Mucosa of rectum (tissue), 2 donors: ENCODE measurements around the gene MED26.
A peak's percentile ranks its signal among the peaks of the same experiment; 100 is the strongest.

Experiments
- H3K27ac ChIP-seq, 2 donors: one replicate each; pipeline ENCODE4 v1.7.0; 2013; ENCODE audit warnings: inconsistent platforms in 2 of 2, low read depth in 2 of 2, low read length in 2 of 2
- H3K27me3 ChIP-seq, 2 donors: one replicate each; pipeline ENCODE4 v1.7.0; 2013; ENCODE audit warnings: low read length in 2 of 2; ENCODE audit not compliant: control insufficient read depth in 2 of 2, insufficient read depth in 2 of 2
- H3K36me3 ChIP-seq, 2 donors: one replicate each; pipeline ENCODE4 v1.7.0; 2013; ENCODE audit warnings: low read length in 2 of 2; ENCODE audit not compliant: control insufficient read depth in 2 of 2, insufficient read depth in 2 of 2
- H3K4me1 ChIP-seq, 2 donors: one replicate each; pipeline ENCODE4 v1.7.0; 2013; ENCODE audit warnings: low read length in 2 of 2, mild to moderate bottlenecking in 1 of 2; ENCODE audit not compliant: control insufficient read depth in 2 of 2, insufficient read depth in 2 of 2
- H3K4me3 ChIP-seq, 2 donors: one replicate each; pipeline ENCODE4 v1.7.0; 2013; ENCODE audit warnings: low read length in 2 of 2
- H3K9ac ChIP-seq, 2 donors: one replicate each; pipeline ENCODE4 v1.7.0; 2013; ENCODE audit warnings: low read length in 2 of 2, low read depth in 1 of 2, mild to moderate bottlenecking in 1 of 2
- H3K9me3 ChIP-seq, 2 donors: one replicate each; pipeline ENCODE4 v1.7.0; 2013; ENCODE audit warnings: low read length in 2 of 2; ENCODE audit not compliant: control insufficient read depth in 2 of 2
- donor health status: healthy.
- donor health status: Normal muscosa, but diverticular disease.

MED26 gene

DNA sequence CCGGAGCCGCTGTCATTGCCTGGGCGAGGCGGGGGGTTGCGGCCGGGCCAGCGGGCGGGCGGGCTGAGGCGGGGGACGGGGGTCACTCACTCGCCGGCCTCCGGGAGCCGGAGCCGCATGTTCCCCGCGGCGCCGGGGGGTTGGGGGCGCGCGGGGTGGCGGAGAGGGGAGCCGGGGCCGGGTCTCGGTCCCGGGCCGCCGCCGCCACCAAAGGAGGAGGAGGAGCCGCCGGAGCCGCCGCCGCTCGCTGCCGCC, 149 bp downstream of the MED26 start:
- Histone ChIP-seq H3K36me3 (peaks cover 9 to 11% of the 10 kb centered on the region in 2 donors), H3K9me3 (no peaks in the 10 kb centered on the region), H3K27ac (peak overlapping the region; percentile 56 to 67), H3K4me1 (peaks cover 17 to 28% of the 10 kb centered on the region in 2 donors), H3K4me3 (peak overlapping the region; percentile 90 to 91), H3K9ac (peak overlapping the region; percentile 88 to 95), H3K27me3 (no peaks in the 10 kb centered on the region)

DNA sequence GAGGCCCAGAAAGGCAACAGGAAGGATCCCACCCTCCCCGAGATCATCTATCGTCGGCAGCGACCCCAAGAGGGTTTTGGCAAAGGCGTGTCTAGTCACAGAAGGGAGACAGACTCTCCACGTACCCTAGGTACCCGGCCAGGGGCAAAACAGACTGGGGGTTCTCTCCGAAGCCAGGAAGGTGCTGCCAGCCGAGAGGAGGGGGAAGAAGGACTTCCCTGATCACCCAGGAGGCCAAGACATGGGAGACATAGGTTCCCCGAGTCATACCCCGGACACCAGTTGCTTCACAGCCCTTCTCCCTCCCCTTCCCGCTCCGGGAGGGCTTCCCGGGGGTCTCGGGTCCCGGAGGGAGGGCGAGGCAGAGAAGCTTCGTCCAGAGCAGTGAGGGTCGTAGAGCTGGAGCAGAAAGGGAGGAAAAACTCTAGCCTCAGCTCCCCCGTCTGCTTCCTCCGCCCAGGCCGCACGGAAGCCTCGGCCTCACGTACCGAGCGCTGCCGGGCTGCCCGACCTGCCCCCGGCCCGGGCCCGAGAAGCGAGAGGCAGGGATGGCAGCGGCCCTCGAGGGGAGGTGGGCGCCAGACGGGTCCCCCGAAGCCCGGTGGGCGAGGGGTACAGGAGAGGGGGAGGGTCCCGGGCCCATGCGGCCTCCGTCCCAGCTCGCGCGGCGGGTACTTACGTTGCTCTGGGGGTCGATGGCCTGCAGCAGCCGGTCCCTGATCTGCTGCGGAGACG, 644 bp downstream of the MED26 start:
- Histone ChIP-seq H3K9me3 (no peaks in the 10 kb centered on the region), H3K4me3 (peak overlapping the region; percentile 90 to 91), H3K4me1 (peaks cover 17 to 28% of the 10 kb centered on the region in 2 donors), H3K36me3 (peaks cover 5 to 10% of the 10 kb centered on the region in 2 donors), H3K27me3 (no peaks in the 10 kb centered on the region), H3K27ac (peak overlapping the region; percentile 56 to 67), H3K9ac (peak overlapping the region; percentile 88 to 95)

GRCh38 chr19:16626796-16627192, 1.2 kb downstream of the MED26 start:
- H3K27ac ChIP-seq, result peak overlapping the region in 1 of 2 donors; percentile 43
- H3K9ac ChIP-seq, result peak overlapping the region; percentile 88 to 95
- peaks cover 17 to 28% of the 10 kb centered on the region in 2 donors for H3K4me1 ChIP-seq
- H3K9me3 ChIP-seq, result no peaks in the 10 kb centered on the region
- H3K27me3 ChIP-seq, result no peaks in the 10 kb centered on the region
- peak overlapping the region; percentile 90 to 91 for H3K4me3 ChIP-seq
- H3K36me3 ChIP-seq, result peaks cover 5 to 10% of the 10 kb centered on the region in 2 donors

- Histone ChIP-seq H3K4me3 (no peak overlapping the region), H3K27ac (no peak overlapping the region), H3K27me3 (no peaks in the 10 kb centered on the region), H3K4me1 (peaks cover 23 to 28% of the 10 kb centered on the region in 2 donors), H3K9ac (no peak overlapping the region), H3K36me3 (peaks cover 3 to 5% of the 10 kb centered on the region in 2 donors), H3K9me3 (no peaks in the 10 kb centered on the region)
These were observed 2.6 kb downstream of the MED26 start for GRCh38 chr19:16625163-16625958.

GRCh38 chr19:16624236-16624635, 3.8 kb downstream of the MED26 start:
- Histone ChIP-seq H3K4me1 (peaks cover 16 to 22% of the 10 kb centered on the region in 2 donors), H3K4me3 (no peak overlapping the region), H3K36me3 (peaks cover 3 to 5% of the 10 kb centered on the region in 2 donors), H3K9me3 (no peaks in the 10 kb centered on the region), H3K9ac (no peak overlapping the region), H3K27me3 (no peaks in the 10 kb centered on the region), H3K27ac (no peak overlapping the region)

DNA sequence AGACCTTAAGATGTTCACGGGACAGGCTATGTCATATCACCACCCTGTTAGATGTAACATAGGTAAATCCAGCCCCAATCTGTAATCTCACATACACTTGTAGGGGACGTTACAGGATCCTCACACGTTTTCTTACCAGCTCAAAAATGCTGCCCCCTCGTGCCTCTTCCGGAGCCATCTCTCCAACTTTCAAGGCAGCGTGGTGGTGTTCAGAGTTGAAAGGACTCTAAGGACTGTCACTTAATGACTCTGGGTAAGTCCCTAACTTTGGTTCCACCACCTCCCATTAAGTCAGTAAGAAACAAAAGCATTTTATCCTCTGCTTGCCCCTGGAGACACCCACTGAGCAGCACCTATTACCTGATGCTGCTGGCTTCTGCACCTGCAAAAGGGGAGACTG, 4.4 kb downstream of the MED26 start:
- H3K4me3 ChIP-seq, result no peak overlapping the region
- no peaks in the 10 kb centered on the region for H3K27me3 ChIP-seq
- H3K27ac ChIP-seq, result no peak overlapping the region
- no peaks in the 10 kb centered on the region for H3K9me3 ChIP-seq
- H3K4me1 ChIP-seq, result peaks cover 12 to 16% of the 10 kb centered on the region in 2 donors
- H3K36me3 ChIP-seq, result peaks cover 3 to 5% of the 10 kb centered on the region in 2 donors
- no peak overlapping the region for H3K9ac ChIP-seq

DNA sequence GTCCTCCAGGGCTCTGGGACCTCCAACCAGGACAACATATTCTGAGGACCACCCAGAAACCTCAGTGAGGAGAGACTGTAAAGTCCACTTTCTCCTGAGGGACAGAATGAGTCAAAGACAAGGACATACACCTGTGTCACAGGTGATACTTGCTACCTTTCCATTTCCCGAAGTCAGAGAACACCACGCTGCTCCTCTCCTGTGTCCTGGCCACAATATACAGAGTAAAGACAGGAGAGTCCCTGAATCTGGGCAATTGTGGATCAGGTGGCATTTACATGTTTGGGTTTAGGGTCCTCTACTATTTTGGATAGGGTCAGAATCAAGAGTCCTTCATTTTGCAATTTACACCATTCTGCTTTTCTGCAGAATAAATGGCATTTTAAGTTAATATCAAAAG, 4.9 kb downstream of the MED26 start:
- Histone ChIP-seq H3K4me3 (no peak overlapping the region), H3K4me1 (peaks cover 12 to 16% of the 10 kb centered on the region in 2 donors), H3K9ac (no peak overlapping the region), H3K27me3 (no peaks in the 10 kb centered on the region), H3K27ac (no peak overlapping the region), H3K36me3 (peaks cover 3 to 5% of the 10 kb centered on the region in 2 donors), H3K9me3 (no peaks in the 10 kb centered on the region)

DNA sequence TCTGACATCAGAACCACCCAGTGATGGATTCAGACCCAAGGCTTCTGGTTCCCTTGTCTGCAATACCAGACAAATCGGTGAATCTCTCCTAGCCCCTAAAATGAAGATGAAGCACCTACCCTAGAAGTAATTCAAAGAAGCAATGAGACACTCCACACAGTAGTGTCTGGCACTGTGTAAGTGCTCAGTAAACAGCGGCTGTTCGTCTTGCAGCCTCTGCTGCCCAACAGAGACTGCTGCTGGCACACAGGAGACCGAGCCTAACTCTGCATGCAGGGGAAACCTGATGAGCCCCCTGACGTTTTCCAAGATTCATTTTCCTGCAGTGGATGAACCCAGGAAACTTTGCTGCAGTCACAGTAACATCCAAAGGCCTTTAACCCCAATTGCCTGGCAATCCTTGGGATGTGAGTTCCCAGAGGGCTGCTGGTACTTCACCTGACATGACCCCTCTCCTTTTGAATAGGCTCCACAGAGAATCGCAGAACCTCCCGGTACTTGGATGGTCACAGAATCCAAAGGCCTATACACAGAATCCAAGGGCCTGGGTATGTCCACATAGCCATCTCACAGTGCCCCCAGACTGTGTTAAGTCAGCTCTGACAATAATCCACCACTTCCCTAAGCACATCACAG, 6.7 kb downstream of the MED26 start:
- Histone ChIP-seq H3K9ac (no peak overlapping the region), H3K27me3 (no peaks in the 10 kb centered on the region), H3K27ac (no peak overlapping the region), H3K9me3 (no peaks in the 10 kb centered on the region), H3K4me3 (no peak overlapping the region), H3K36me3 (peaks cover 3 to 5% of the 10 kb centered on the region in 2 donors), H3K4me1 (peaks cover 7 to 8% of the 10 kb centered on the region in 2 donors)

GRCh38 chr19:16620584-16620983, 7.4 kb downstream of the MED26 start:
- no peaks in the 10 kb centered on the region for H3K27me3 ChIP-seq
- H3K36me3 ChIP-seq, result peaks cover 1 to 5% of the 10 kb centered on the region in 2 donors
- H3K27ac ChIP-seq, result no peak overlapping the region
- no peaks in the 10 kb centered on the region for H3K9me3 ChIP-seq
- H3K9ac ChIP-seq, result no peak overlapping the region
- no peak overlapping the region for H3K4me3 ChIP-seq
- H3K4me1 ChIP-seq, result peaks cover 5 to 7% of the 10 kb centered on the region in 2 donors

GRCh38 chr19:16620018-16620417, 8.0 kb downstream of the MED26 start:
- Histone ChIP-seq H3K9ac (no peak overlapping the region), H3K4me3 (no peak overlapping the region), H3K27me3 (no peaks in the 10 kb centered on the region), H3K9me3 (no peaks in the 10 kb centered on the region), H3K4me1 (peaks cover 2 to 7% of the 10 kb centered on the region in 2 donors), H3K27ac (no peak overlapping the region), H3K36me3 (peaks cover 0 to 5% of the 10 kb centered on the region in 2 donors)
